ENCODE results near the gene PTPN1. TPM values are rescaled to one million over a fixed set of nuclear protein-coding genes. Genes with fewer than 3 reads are reported as not detected.

Gene PTPN1
- total and polyA plus RNA-seq, 2 of the 13 experiments (the other 11 are each of a cell fraction or from before 2014, with no cell fraction given), result 17.7 to 37.2 TPM

GRCh38 chr20:50569864-50570836 lies 60.0 kb downstream of the PTPN1 start (continued):
- TF ChIP-seq CSRNP1 (CRISPR knock-in tag; IDR thresholded peaks at IDR 0.05) (no peak), AHDC1 (CRISPR knock-in tag; IDR thresholded peaks at IDR 0.05; ENCODE audit: borderline replicate concordance) (no peak), ZNF782 (CRISPR knock-in tag; IDR thresholded peaks at IDR 0.05; ENCODE audit: borderline replicate concordance) (no peak), NCOA1 (CRISPR knock-in tag; IDR thresholded peaks at IDR 0.05) (no peak), TFDP1 (CRISPR knock-in tag; IDR thresholded peaks at IDR 0.05; ENCODE audit: borderline replicate concordance) (no peak), ONECUT2 (CRISPR knock-in tag; IDR thresholded peaks at IDR 0.05) (no peak), ZNF496 (CRISPR knock-in tag; IDR thresholded peaks at IDR 0.05; ENCODE audit: insufficient replicate concordance) (no peak), ZNF407 (CRISPR knock-in tag; IDR thresholded peaks at IDR 0.05; ENCODE audit: not compliant biosample characterization) (no peak)
